Panc1 (cell line): ENCODE data around the gene CRYZ. TPM values are rescaled to one million over a fixed set of nuclear protein-coding genes. Genes with fewer than 3 reads are reported as not detected.

ENCODE experiments used
- ATAC-seq: fragments of 200-7000 bp; cut with Tn5 transposase; 2 replicates; pipeline ENCODE4 v1.9.1; 2020; ENCODE audit warnings: mild to moderate bottlenecking, moderate library complexity
- BruUV-seq: library from RNA; stranded (reverse); fragments of 400-500 nt; replicated peaks from 2 replicates; lab custom pipeline; 2021; lab: Mats Ljungman, UMichigan
- CTCF ChIA-PET: fragments of 300-600 bp; sonication (Branson Sonifier 250); formaldehyde crosslinking; loops from one replicate; lab custom pipeline; 2022; ENCODE audit warnings: antibody characterized with exemption; lab: Charles Lee
- POLR2A ChIA-PET: fragments of 300-600 bp; sonication (Branson Sonifier 250); formaldehyde crosslinking; loops from one replicate; lab custom pipeline; 2022; ENCODE audit warnings: antibody characterized with exemption; lab: Charles Lee
- DNase-seq: peaks from one replicate; pipeline ENCODE4 v3.0.0-alpha.2; 2010; ENCODE audit warnings: low read depth, low spot score
- H3K27ac ChIP-seq: 2 replicates; pipeline ENCODE4 v1.5.1; 2011; ENCODE audit warnings: mild to moderate bottlenecking, low read length, inconsistent platforms
- H3K27me3 ChIP-seq: fragments of 200-500 bp; sonication (Bioruptor generic); 2 replicates; pipeline ENCODE4 v1.6.0; 2014; ENCODE audit warnings: low read length, inconsistent platforms; ENCODE audit not compliant: control insufficient read depth, insufficient read depth
- H3K36me3 ChIP-seq: fragments of 200-500 bp; sonication (Bioruptor generic); 2 replicates; pipeline ENCODE4 v1.5.1; 2014; ENCODE audit warnings: inconsistent platforms, mild to moderate bottlenecking, low read length, moderate library complexity; ENCODE audit not compliant: control insufficient read depth, insufficient read depth
- H3K4me1 ChIP-seq: 2 replicates; pipeline ENCODE4 v1.5.1; 2011; ENCODE audit warnings: inconsistent platforms, mild to moderate bottlenecking, low read length, moderate library complexity; ENCODE audit not compliant: control insufficient read depth, insufficient read depth
- H3K4me3 ChIP-seq, 2 experiments: 2 replicates each; pipeline ENCODE4 v1.5.1; 2011 to 2012; ENCODE audit warnings: low read depth in 2 of 2, low read length in 2 of 2, mild to moderate bottlenecking in 2 of 2, inconsistent platforms in 1 of 2, moderate library complexity in 1 of 2
- H3K9me3 ChIP-seq: fragments of 200-500 bp; sonication (Bioruptor generic); 2 replicates; pipeline ENCODE4 v1.5.1; 2014; ENCODE audit warnings: low read depth, mild to moderate bottlenecking, inconsistent platforms, low read length, moderate library complexity; ENCODE audit not compliant: control insufficient read depth, insufficient read depth
- POLR2AphosphoS5 ChIP-seq: IDR thresholded peaks from 2 replicates; pipeline ENCODE4 v1.6.1; 2012; ENCODE audit warnings: mild to moderate bottlenecking, low read depth, low read length, moderate library complexity
- SIN3A ChIP-seq: IDR thresholded peaks from 2 replicates; pipeline ENCODE4 v1.6.1; 2012; ENCODE audit warnings: low read depth, mild to moderate bottlenecking, low read length, moderate library complexity, borderline replicate concordance; ENCODE audit not compliant: insufficient read depth
- TCF7L2 ChIP-seq: IDR thresholded peaks from 2 replicates; pipeline ENCODE4 v1.6.1; 2011; ENCODE audit warnings: mild to moderate bottlenecking, low read depth, low read length, inconsistent platforms
- in situ Hi-C: cut with HindIII; loops from 2 replicates; pipeline ENCODE4 v1.10.0; 2016; ENCODE audit warnings: low sequenced_read_pairs, low pct_unique_long_range_greater_than_20kb
- intact Hi-C: fragments of 100-400 bp; cut with micrococcal nuclease; formaldehyde crosslinking; loops from one replicate; pipeline ENCODE4 v1.10.0; 2022; ENCODE audit not compliant: unreplicated experiment
- total RNA-seq: library from RNA; stranded (reverse); gene quantifications from one replicate; pipeline ENCODE4 v1.2.1, GENCODE V29; 2021; ENCODE audit not compliant: unreplicated experiment
- TF ChIP-seq, protein P1 (sequence below), 2 experiments: IDR thresholded peaks; 2 replicates each; pipeline ENCODE4 v1.6.1; 2011 to 2012; ENCODE audit warnings: low read depth in 2 of 2, control low read depth in 1 of 2, low read length in 1 of 2, mild to moderate bottlenecking in 1 of 2, moderate library complexity in 1 of 2; ENCODE audit not compliant: insufficient read depth in 1 of 2
- TF ChIP-seq, protein P2 (sequence below): fragments of 450-650 bp; IDR thresholded peaks from 2 replicates; pipeline ENCODE4 v1.5.1; 2017; ENCODE audit warnings: mild to moderate bottlenecking

Gene CRYZ
- total RNA-seq, 1 experiment from 2014 or later, result 32.7 TPM

DNA sequence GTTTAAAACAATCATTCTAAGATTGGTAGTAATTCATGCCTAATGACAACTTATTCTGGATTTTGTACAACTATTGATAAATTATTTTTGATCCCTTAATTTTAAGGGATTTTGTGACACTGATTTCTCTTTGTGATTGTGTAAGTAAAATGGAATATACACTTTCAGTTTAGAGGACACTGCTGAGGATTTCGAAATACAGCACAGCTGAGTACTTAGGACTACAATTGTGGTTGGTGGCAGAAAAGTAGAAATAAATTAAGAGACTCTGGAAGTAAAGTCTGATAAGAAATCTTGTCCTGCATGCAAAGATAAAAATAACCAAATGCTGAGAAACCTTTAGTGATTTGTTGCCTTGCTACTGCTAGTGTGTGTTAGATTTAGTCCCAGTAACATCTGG is 40.1 kb upstream of the CRYZ start:
- no TSS peak for BruUV-seq
- CTCF ChIA-PET, result no interaction called here

GRCh38 chr1:74771913-74772515 is 39.2 kb upstream of the CRYZ start:
- no peaks in the 10 kb centered on the region for H3K36me3 ChIP-seq
- no peaks in the 10 kb centered on the region for H3K4me1 ChIP-seq
- ATAC-seq (no peak; the same call in 1 of the 2 replicates), DNase-seq (peak; percentile 33)
- TF ChIP-seq SIN3A, result no peak
- TF ChIP-seq, protein P1, sequence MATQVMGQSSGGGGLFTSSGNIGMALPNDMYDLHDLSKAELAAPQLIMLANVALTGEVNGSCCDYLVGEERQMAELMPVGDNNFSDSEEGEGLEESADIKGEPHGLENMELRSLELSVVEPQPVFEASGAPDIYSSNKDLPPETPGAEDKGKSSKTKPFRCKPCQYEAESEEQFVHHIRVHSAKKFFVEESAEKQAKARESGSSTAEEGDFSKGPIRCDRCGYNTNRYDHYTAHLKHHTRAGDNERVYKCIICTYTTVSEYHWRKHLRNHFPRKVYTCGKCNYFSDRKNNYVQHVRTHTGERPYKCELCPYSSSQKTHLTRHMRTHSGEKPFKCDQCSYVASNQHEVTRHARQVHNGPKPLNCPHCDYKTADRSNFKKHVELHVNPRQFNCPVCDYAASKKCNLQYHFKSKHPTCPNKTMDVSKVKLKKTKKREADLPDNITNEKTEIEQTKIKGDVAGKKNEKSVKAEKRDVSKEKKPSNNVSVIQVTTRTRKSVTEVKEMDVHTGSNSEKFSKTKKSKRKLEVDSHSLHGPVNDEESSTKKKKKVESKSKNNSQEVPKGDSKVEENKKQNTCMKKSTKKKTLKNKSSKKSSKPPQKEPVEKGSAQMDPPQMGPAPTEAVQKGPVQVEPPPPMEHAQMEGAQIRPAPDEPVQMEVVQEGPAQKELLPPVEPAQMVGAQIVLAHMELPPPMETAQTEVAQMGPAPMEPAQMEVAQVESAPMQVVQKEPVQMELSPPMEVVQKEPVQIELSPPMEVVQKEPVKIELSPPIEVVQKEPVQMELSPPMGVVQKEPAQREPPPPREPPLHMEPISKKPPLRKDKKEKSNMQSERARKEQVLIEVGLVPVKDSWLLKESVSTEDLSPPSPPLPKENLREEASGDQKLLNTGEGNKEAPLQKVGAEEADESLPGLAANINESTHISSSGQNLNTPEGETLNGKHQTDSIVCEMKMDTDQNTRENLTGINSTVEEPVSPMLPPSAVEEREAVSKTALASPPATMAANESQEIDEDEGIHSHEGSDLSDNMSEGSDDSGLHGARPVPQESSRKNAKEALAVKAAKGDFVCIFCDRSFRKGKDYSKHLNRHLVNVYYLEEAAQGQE (IDR thresholded peaks at IDR 0.05; ENCODE audit: insufficient read depth in 1 of 2, low read depth in 2 of 2, low read length in 1 of 2), result no peak
- TF ChIP-seq, protein P2, sequence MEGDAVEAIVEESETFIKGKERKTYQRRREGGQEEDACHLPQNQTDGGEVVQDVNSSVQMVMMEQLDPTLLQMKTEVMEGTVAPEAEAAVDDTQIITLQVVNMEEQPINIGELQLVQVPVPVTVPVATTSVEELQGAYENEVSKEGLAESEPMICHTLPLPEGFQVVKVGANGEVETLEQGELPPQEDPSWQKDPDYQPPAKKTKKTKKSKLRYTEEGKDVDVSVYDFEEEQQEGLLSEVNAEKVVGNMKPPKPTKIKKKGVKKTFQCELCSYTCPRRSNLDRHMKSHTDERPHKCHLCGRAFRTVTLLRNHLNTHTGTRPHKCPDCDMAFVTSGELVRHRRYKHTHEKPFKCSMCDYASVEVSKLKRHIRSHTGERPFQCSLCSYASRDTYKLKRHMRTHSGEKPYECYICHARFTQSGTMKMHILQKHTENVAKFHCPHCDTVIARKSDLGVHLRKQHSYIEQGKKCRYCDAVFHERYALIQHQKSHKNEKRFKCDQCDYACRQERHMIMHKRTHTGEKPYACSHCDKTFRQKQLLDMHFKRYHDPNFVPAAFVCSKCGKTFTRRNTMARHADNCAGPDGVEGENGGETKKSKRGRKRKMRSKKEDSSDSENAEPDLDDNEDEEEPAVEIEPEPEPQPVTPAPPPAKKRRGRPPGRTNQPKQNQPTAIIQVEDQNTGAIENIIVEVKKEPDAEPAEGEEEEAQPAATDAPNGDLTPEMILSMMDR, result peak; percentile 72; the same call in 1 of the 2 replicates
- CTCF ChIA-PET, result interaction anchor here (0.5 to 1.2 kb wide), 4 partner anchors 17 to 467 kb away, joined by 3 to 14 read pairs (median 3); no protein-coding TSS in a partner anchor
- no peak overlapping the region for H3K27ac ChIP-seq
- peaks cover 5% of the 10 kb centered on the region for H3K27me3 ChIP-seq
- H3K4me3 ChIP-seq, result no peak overlapping the region
- no TSS peak for BruUV-seq
- no peaks in the 10 kb centered on the region for H3K9me3 ChIP-seq
- in situ Hi-C loops, result no loop called here
- POLR2A ChIA-PET, result no interaction called here
- intact Hi-C loops, result loop anchor here (1.0 to 10.0 kb wide), 2 partner anchors 323 to 431 kb away; no protein-coding TSS in a partner anchor

More for the DNA sequence above, 40.1 kb upstream of the CRYZ start:
- no peaks in the 10 kb centered on the region for H3K9me3 ChIP-seq
- intact Hi-C loops (loop anchor here (1.0 to 10.0 kb wide), 2 partner anchors 322 to 430 kb away; no protein-coding TSS in a partner anchor), in situ Hi-C loops (no loop called here)
- H3K4me3 ChIP-seq, result no peak overlapping the region
- POLR2A ChIA-PET, result no interaction called here
- H3K27me3 ChIP-seq, result peaks cover 7% of the 10 kb centered on the region
- H3K27ac ChIP-seq, result no peak overlapping the region
- H3K4me1 ChIP-seq, result no peaks in the 10 kb centered on the region
- no peak for ATAC-seq
- no peaks in the 10 kb centered on the region for H3K36me3 ChIP-seq
- no peak for TF ChIP-seq SIN3A
- TF ChIP-seq, protein P1 (IDR thresholded peaks at IDR 0.05; ENCODE audit: insufficient read depth in 1 of 2, low read depth in 2 of 2, low read length in 1 of 2), result no peak
- no peak for TF ChIP-seq POLR2AphosphoS5
- TF ChIP-seq, protein P2, result no peak
- no peak for TF ChIP-seq TCF7L2
- DNase-seq, result no peak
